Activated CD4-positive, alpha-beta T cell treated with anti-CD3 and anti-CD28 coated beads, Interleukin-2, amount 10 ng/mL, durations not matched to agents 7 days and 5 days (primary cell): ENCODE data around the gene MKRN3. TPM values are rescaled to one million over a fixed set of nuclear protein-coding genes. Genes with fewer than 3 reads are reported as not detected.
"Not testable (repeated sequence)": the region's sequence is repeated elsewhere in the genome, so short reads cannot be mapped to it uniquely, and the experiment has no call there.

Experiments
- CTCF ChIA-PET: fragments of 350-600 bp; sonication (Branson Sonifier 250); formaldehyde crosslinking; loops from one replicate; lab custom pipeline; 2021; ENCODE audit warnings: antibody characterized with exemption; lab: Charles Lee
- POLR2A ChIA-PET: fragments of 350-600 bp; sonication (Branson Sonifier 250); formaldehyde crosslinking; loops from one replicate; lab custom pipeline; 2021; ENCODE audit warnings: antibody characterized with exemption; lab: Charles Lee
- DNase-seq: peaks from one replicate; pipeline ENCODE4 v3.0.0-alpha.2; 2020
- H3K27ac Mint-ChIP-seq: one replicate; pipeline ENCODE4 v1.8.0; 2021; ENCODE audit warnings: mild to moderate bottlenecking, moderate library complexity, mixed read lengths
- H3K27me3 Mint-ChIP-seq: one replicate; pipeline ENCODE4 v1.8.0; 2021; ENCODE audit warnings: mixed read lengths
- H3K36me3 Mint-ChIP-seq: one replicate; pipeline ENCODE4 v1.8.0; 2021; ENCODE audit warnings: low read depth, mixed read lengths
- H3K4me1 Mint-ChIP-seq: one replicate; pipeline ENCODE4 v1.8.0; 2021; ENCODE audit warnings: mixed read lengths
- H3K4me3 Mint-ChIP-seq: one replicate; pipeline ENCODE4 v1.8.0; 2021; ENCODE audit warnings: mild to moderate bottlenecking, moderate library complexity, mixed read lengths
- H3K9me3 Mint-ChIP-seq: one replicate; pipeline ENCODE4 v1.8.0; 2021; ENCODE audit warnings: mixed read lengths
- microRNA-seq: library from miRNA; unstranded; fragments of <30 nt; microRNA quantifications from one replicate; pipeline ENCODE4 v1.2.0, GENCODE V29; 2021; ENCODE audit warnings: borderline microRNAs expressed, borderline replicate concordance
- total RNA-seq, 2 experiments: library from RNA; stranded (reverse); gene quantifications; one replicate each; pipeline ENCODE4 v1.2.3, GENCODE V29; 2021

MKRN3 gene
- total RNA-seq, 2 experiments from 2014 or later: 2.9 to 3.4 TPM

DNA sequence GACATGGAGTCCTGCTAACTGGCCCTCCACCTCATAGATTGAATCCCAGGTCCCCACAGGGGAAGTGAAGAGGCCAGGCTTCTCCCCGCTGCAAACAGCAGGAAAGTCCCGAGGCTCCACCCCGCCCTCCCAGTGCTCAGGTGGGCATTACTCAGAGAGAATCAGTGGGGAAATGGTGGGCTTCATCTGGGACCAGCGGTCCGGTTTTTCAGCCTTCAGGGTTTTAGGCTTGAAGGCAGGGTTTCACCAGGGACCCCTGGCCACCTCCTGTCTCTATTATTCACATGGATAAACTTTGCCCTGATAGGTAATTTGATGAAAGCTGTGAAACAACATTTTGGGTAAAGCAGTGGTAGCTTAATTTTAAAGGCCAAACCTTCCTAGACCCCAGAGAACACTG, 31.3 kb downstream of the MKRN3 start:
- no peak for DNase-seq
- POLR2A ChIA-PET: no interaction called here
- peaks cover 4% of the 10 kb centered on the region for H3K9me3 Mint-ChIP-seq
- H3K4me3 Mint-ChIP-seq: no peak overlapping the region
- H3K27ac Mint-ChIP-seq: no peak overlapping the region
- H3K4me1 Mint-ChIP-seq: no peaks in the 10 kb centered on the region
- no peaks in the 10 kb centered on the region for H3K27me3 Mint-ChIP-seq
- H3K36me3 Mint-ChIP-seq: no peaks in the 10 kb centered on the region
- CTCF ChIA-PET: no interaction called here

DNA sequence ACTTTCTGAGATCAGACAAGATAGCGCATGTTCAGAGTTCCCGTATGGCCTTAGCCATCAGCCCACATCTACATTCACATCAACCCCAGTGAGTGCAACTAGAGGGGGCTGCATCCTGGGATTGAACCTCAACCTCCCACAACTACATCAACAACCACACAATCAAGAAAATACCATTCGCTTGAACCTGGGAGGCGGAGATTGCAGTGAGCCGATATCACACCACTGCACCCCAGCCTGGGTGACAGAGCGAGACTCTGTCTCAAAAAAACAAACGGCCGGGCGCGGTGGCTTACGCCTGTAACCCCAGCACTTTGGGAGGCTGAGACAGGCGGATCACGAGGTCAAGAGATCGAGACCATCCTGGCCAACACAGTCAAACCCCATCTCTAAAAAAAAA, 31.8 kb downstream of the MKRN3 start:
- CTCF ChIA-PET, H3K4me3 Mint-ChIP-seq, H3K9me3 Mint-ChIP-seq, H3K27ac Mint-ChIP-seq, DNase-seq, H3K4me1 Mint-ChIP-seq, POLR2A ChIA-PET, H3K27me3 Mint-ChIP-seq, H3K36me3 Mint-ChIP-seq: not testable (repeated sequence)

DNA sequence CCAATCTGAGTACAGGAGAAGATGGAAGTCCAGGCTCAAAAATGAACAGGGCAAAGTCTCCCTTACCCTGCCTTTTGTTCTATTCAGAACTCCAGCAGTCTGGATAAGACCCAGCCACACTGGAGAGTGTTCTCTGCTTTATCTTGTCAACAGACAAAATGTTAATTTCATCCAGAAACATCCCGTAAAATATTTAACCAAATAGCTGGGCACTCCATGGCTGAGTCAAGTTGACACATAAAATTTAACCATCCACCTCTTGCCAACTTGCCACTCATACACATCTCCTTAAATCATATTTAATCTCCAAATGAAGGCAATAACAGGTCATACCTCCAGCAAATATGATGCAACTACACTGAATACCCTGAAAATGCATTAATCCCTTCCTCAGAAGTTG, 33.6 kb downstream of the MKRN3 start:
- H3K4me3 Mint-ChIP-seq: no peak overlapping the region
- ChIA-PET POLR2A (no interaction called here), CTCF (no interaction called here)
- H3K9me3 Mint-ChIP-seq: peaks cover 8% of the 10 kb centered on the region
- no peaks in the 10 kb centered on the region for H3K27me3 Mint-ChIP-seq
- no peaks in the 10 kb centered on the region for H3K4me1 Mint-ChIP-seq
- DNase-seq: no peak
- H3K27ac Mint-ChIP-seq: no peak overlapping the region
- no peaks in the 10 kb centered on the region for H3K36me3 Mint-ChIP-seq

DNA sequence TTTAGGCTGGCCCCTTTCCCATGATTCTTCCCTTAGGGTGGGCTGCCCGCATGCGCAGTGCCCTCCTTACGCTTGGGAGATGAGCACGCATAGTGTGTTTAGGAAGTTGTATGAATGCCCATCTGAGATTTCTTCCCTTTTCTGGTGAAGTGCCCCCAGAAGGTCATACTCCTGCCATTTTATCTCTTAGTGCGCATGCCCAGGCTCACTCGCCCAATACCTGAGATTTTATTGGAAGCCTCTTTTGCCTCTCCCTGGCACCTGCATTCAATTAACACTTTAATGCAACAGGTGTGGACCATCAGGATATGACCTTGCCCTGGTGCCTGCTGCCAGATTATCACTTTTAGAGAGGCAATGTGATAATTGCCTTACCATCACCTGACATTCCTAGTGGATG, 36.6 kb downstream of the MKRN3 start:
- no peak for DNase-seq
- H3K4me1 Mint-ChIP-seq: no peaks in the 10 kb centered on the region
- H3K4me3 Mint-ChIP-seq: no peak overlapping the region
- H3K9me3 Mint-ChIP-seq: peaks cover 8% of the 10 kb centered on the region
- no peaks in the 10 kb centered on the region for H3K36me3 Mint-ChIP-seq
- no peak overlapping the region for H3K27ac Mint-ChIP-seq
- CTCF ChIA-PET: no interaction called here
- no peaks in the 10 kb centered on the region for H3K27me3 Mint-ChIP-seq
- POLR2A ChIA-PET: no interaction called here

DNA sequence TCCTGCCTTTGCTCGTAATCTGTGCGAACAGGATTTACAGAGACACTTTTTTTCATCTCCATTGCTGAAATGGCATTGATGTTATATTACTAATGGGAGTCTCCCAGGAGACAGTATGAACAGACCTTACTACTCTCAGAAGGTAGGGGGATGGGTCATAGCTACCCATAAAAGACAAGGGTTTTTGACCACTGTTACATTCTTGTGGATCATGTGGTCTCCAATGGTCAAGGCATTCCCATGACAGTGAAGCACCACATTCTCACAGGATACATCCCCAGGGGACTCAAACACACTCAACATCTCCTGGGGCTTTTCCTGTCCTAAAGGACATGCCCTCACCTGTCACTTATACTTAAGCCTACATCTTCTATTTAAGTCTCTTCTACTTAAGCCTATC, 40.8 kb downstream of the MKRN3 start:
- ChIA-PET CTCF (interaction anchor here (0.6 kb wide), 1 partner anchor 224 kb away, joined by 3 read pairs; no protein-coding TSS in a partner anchor), POLR2A (no interaction called here)
- Mint-ChIP-seq H3K9me3 (peaks cover 8% of the 10 kb centered on the region), H3K36me3 (no peaks in the 10 kb centered on the region), H3K27ac (no peak overlapping the region), H3K27me3 (no peaks in the 10 kb centered on the region), H3K4me1 (no peaks in the 10 kb centered on the region), H3K4me3 (no peak overlapping the region)
- DNase-seq: no peak

DNA sequence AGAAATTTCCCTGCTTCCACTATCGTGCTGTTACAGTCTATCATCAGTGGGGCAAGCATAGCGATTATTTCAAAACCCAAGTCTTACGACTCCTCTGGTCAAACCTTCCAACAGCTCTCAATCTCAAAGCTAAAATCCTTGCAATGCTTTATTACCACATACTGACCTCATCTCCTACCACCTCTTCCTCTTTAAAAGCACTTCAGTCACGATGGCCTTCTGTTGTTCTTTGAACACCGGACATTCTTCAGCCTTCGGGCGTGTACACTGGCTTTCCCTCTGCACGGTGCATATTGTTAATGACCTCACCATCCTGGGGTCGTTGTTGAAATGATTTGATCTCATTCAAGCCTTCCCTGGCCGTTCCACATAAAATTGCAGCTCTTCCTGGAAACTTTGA, 51.1 kb downstream of the MKRN3 start:
- Mint-ChIP-seq H3K36me3 (no peaks in the 10 kb centered on the region), H3K27me3 (no peaks in the 10 kb centered on the region), H3K27ac (no peak overlapping the region), H3K9me3 (peaks cover 11% of the 10 kb centered on the region), H3K4me3 (no peak overlapping the region), H3K4me1 (no peaks in the 10 kb centered on the region)
- POLR2A ChIA-PET: no interaction called here
- CTCF ChIA-PET: no interaction called here
- no peak for DNase-seq

Small RNA genes within 50 kb of the gene (microRNA-seq; reads per million reads assigned to microRNA genes)
- not detected for gene MIR4508

Other genes with a start within 250 kb of the MKRN3 start
- gene GOLGA6L26, start 231.5 kb upstream of the MKRN3 start, total RNA-seq: not detected
- under 1 TPM; 0.20 to 0.31 TPM for gene GOLGA8S, start 210.9 kb upstream of the MKRN3 start, total RNA-seq
- gene GOLGA6L2, start 118.4 kb upstream of the MKRN3 start, total RNA-seq: not detected
- not detected for gene MAGEL2, start 82.2 kb downstream of the MKRN3 start, total RNA-seq
- 1 to 10 TPM; 2.4 to 2.9 TPM for gene NDN, start 121.6 kb downstream of the MKRN3 start, total RNA-seq